ENCODE data around the gene APEH.
"Not testable (repeated sequence)": the region's sequence is repeated elsewhere in the genome, so short reads cannot be mapped to it uniquely, and the experiment has no call there.

The APEH gene

GRCh38 chr3:49694409-49695070 is 20.4 kb downstream of the APEH start:
- not testable (repeated sequence) for DNase-seq

GRCh38 chr3:49695350-49696015 is 21.3 kb downstream of the APEH start:
- DNase-seq, result not testable (repeated sequence)

- DNase-seq, result no peak
Measured at GRCh38 chr3:49699281-49699979, 25.3 kb downstream of the APEH start.

- no peak for DNase-seq
Measured at GRCh38 chr3:49700014-49700413, 25.9 kb downstream of the APEH start.

- no peak for DNase-seq
Measured at GRCh38 chr3:49700453-49701128, 26.4 kb downstream of the APEH start.

GRCh38 chr3:49701388-49702077 is 27.4 kb downstream of the APEH start:
- no peak for DNase-seq

GRCh38 chr3:49702672-49703071 is 28.5 kb downstream of the APEH start:
- no peak for DNase-seq

- peak; percentile 42 for DNase-seq
Measured at GRCh38 chr3:49703443-49703927, 29.3 kb downstream of the APEH start.

- no peak for DNase-seq
Measured at GRCh38 chr3:49703956-49704355, 29.8 kb downstream of the APEH start.

- no peak for DNase-seq
Measured at GRCh38 chr3:49704629-49705028, 30.5 kb downstream of the APEH start.

GRCh38 chr3:49705390-49705960 is 31.3 kb downstream of the APEH start:
- DNase-seq, result no peak

- no peak for DNase-seq
Measured at GRCh38 chr3:49706456-49707112, 32.4 kb downstream of the APEH start.

- no peak for DNase-seq
Measured at GRCh38 chr3:49707113-49707480, 32.9 kb downstream of the APEH start.

- no peak for DNase-seq
Measured at GRCh38 chr3:49709852-49710251, 35.7 kb downstream of the APEH start.

GRCh38 chr3:49711489-49711888 is 37.3 kb downstream of the APEH start:
- DNase-seq, result no peak

- no peak for DNase-seq
Measured at GRCh38 chr3:49712166-49712565, 38.0 kb downstream of the APEH start.

- DNase-seq, result no peak
Measured at GRCh38 chr3:49712631-49713317, 38.6 kb downstream of the APEH start.

GRCh38 chr3:49713336-49714105 is 39.4 kb downstream of the APEH start:
- DNase-seq, result no peak

GRCh38 chr3:49714728-49715550 is 40.8 kb downstream of the APEH start:
- no peak for DNase-seq
